GM12878 (cell line): ENCODE data around the gene PDK1. TPM values are rescaled to one million over a fixed set of nuclear protein-coding genes. Genes with fewer than 3 reads are reported as not detected.

Source experiments
- ATAC-seq: fragments of 200-7000 bp; cut with Tn5 transposase; 3 replicates; pipeline ENCODE4 v1.9.1; 2020; ENCODE audit warnings: mild to moderate bottlenecking, moderate library complexity
- BruUV-seq: library from RNA; stranded (reverse); fragments of 400-500 nt; replicated peaks from 2 replicates; lab custom pipeline; 2021; lab: Mats Ljungman, UMichigan
- CTCF ChIA-PET: fragments of 300-600 bp; sonication (Branson Sonifier 250); formaldehyde crosslinking; extraction: SDS; loops from one replicate; lab custom pipeline; 2021; ENCODE audit warnings: inconsistent platforms; lab: Yijun Ruan, JAX
- POLR2A ChIA-PET: fragments of 350-600 bp; formaldehyde crosslinking; extraction: SDS; loops from one replicate; lab custom pipeline; 2021; ENCODE audit warnings: inconsistent platforms; lab: Charles Lee
- RAD21 ChIA-PET: fragments of 300-600 bp; sonication (Branson Sonifier 250); formaldehyde crosslinking; loops from one replicate; lab custom pipeline; 2023; ENCODE audit warnings: antibody characterized with exemption; ENCODE audit not compliant: unreplicated experiment; lab: Charles Lee
- SMC1A ChIA-PET: fragments of 300-600 bp; sonication (Branson Sonifier 250); formaldehyde crosslinking; loops from one replicate; lab custom pipeline; 2023; ENCODE audit not compliant: unreplicated experiment, uncharacterized antibody; lab: Charles Lee
- DNase-seq: peaks from one replicate; pipeline ENCODE4 v3.0.0-alpha.2; 2011; ENCODE audit warnings: low read depth, low spot score
- FAIRE-seq: peaks from 3 replicates; lab custom pipeline; 2011; peaks lifted over from hg19 to GRCh38; lab: Jason Lieb, UNC
- H2AFZ ChIP-seq: 2 replicates; pipeline ENCODE4 v1.6.0; 2011; ENCODE audit warnings: low read depth, low read length, control low read depth; ENCODE audit not compliant: control insufficient read depth
- H3K27ac ChIP-seq: 2 replicates; pipeline ENCODE4 v1.5.1; 2011; ENCODE audit warnings: control low read depth; ENCODE audit not compliant: control insufficient read depth, insufficient read depth
- H3K27me3 ChIP-seq, 2 experiments: replicated peaks in 1 of 2; 2 replicates each; pipeline versions ENCODE4 v1.6.0 to v1.6.1; 2011; ENCODE audit warnings: low read length in 1 of 2; ENCODE audit not compliant: control insufficient read depth in 2 of 2, insufficient read depth in 2 of 2
- H3K36me3 ChIP-seq, 2 experiments: 2 replicates each; pipeline ENCODE4 v1.5.1; 2011; ENCODE audit warnings: low read length in 1 of 2; ENCODE audit not compliant: control insufficient read depth in 2 of 2, insufficient read depth in 2 of 2
- H3K4me1 ChIP-seq: 2 replicates; pipeline ENCODE4 v1.6.1; 2011; ENCODE audit warnings: mild to moderate bottlenecking, low read length, moderate library complexity, mixed read lengths; ENCODE audit not compliant: control insufficient read depth, insufficient read depth
- H3K4me2 ChIP-seq: 2 replicates; pipeline ENCODE4 v1.6.0; 2011; ENCODE audit warnings: control low read depth; ENCODE audit not compliant: control insufficient read depth, insufficient read depth
- H3K4me3 ChIP-seq: fragments of 200-600 bp; sonication (generic); 2 replicates; pipeline ENCODE4 v1.5.1; 2016
- H3K79me2 ChIP-seq: 2 replicates; pipeline ENCODE4 v1.6.0; 2011; ENCODE audit warnings: low read length; ENCODE audit not compliant: control insufficient read depth, insufficient read depth
- H3K9ac ChIP-seq: 2 replicates; pipeline ENCODE4 v1.8.0; 2011; ENCODE audit warnings: low read length, control low read depth, mixed read lengths; ENCODE audit not compliant: control insufficient read depth, insufficient read depth
- H3K9me3 ChIP-seq: replicated peaks from 3 replicates; pipeline ENCODE4 v1.5.1; 2011; ENCODE audit warnings: mild to moderate bottlenecking, low read length; ENCODE audit not compliant: control insufficient read depth, insufficient read depth
- H4K20me1 ChIP-seq: 2 replicates; pipeline ENCODE4 v1.6.0; 2011; ENCODE audit not compliant: control insufficient read depth, insufficient read depth
- ATF7 ChIP-seq: fragments of 450-650 bp; IDR thresholded peaks from 2 replicates; pipeline ENCODE4 v1.6.1; 2016; ENCODE audit warnings: low read depth, mild to moderate bottlenecking
- BACH1 ChIP-seq: fragments of 450-650 bp; IDR thresholded peaks from 2 replicates; pipeline ENCODE4 v1.6.1; 2017; ENCODE audit warnings: mild to moderate bottlenecking, borderline replicate concordance
- CBX5 ChIP-seq: sonication (generic); IDR thresholded peaks from 2 replicates; pipeline ENCODE4 v1.6.1; 2016; ENCODE audit warnings: low read depth, moderate library complexity, mild to moderate bottlenecking, inconsistent platforms
- EP300 ChIP-seq, 2 experiments: fragments of 150-350 bp in 1 of 2; IDR thresholded peaks; 2 replicates each; pipeline ENCODE4 v1.6.1; 2011 to 2012; ENCODE audit warnings: low read depth in 2 of 2, low read length in 2 of 2, borderline replicate concordance in 1 of 2, improper control_type of control experiment in 1 of 2, inconsistent platforms in 1 of 2; ENCODE audit not compliant: control insufficient read depth in 1 of 2
- FOS ChIP-seq: IDR thresholded peaks from 3 replicates; pipeline ENCODE4 v1.6.1; 2011; ENCODE audit warnings: borderline replicate concordance; ENCODE audit not compliant: insufficient read length; ENCODE audit errors: extremely low read depth
- RAD21 ChIP-seq: IDR thresholded peaks from 2 replicates; pipeline ENCODE4 v1.6.1; 2011; ENCODE audit warnings: mild to moderate bottlenecking, low read depth, low read length, moderate library complexity; ENCODE audit not compliant: insufficient read depth
- SMAD1 ChIP-seq: fragments of 450-650 bp; IDR thresholded peaks from 2 replicates; pipeline ENCODE4 v1.6.1; 2018; ENCODE audit warnings: mild to moderate bottlenecking, low read depth; ENCODE audit not compliant: partially characterized antibody
- WGBS: methylation state at CpG from one replicate; pipeline ENCODE4 v1.1.6; 2016; ENCODE audit warnings: low lambda C conversion rate; ENCODE audit not compliant: insufficient replicate concordance, insufficient coverage; ENCODE audit errors: missing lambda C conversion rate; 5-methylcytosine and 5-hydroxymethylcytosine counted together
- in situ Hi-C: fragments of 300-500 bp; cut with MboI; formaldehyde crosslinking; loops from 9 replicates; pipeline ENCODE4 v1.14.3; 2018; ENCODE audit warnings: mixed read lengths
- intact Hi-C: fragments of 100-400 bp; cut with micrococcal nuclease; formaldehyde crosslinking; loops from one replicate; pipeline ENCODE4 v1.14.2; 2022; ENCODE audit not compliant: unreplicated experiment
- polyA plus RNA-seq, 11 experiments: library from polyadenylated mRNA; depleted of rRNA in 4 of 11; unstranded in 6 of 11; stranded (reverse) in 5 of 11; fragments of >200 nt; fragmentation: Nextera tagmentation in 4 of 11; fragmentation: Illumina TruSeq in 1 of 11; extraction: Ambion mirVana in 4 of 11; extraction: Trizol in 1 of 11; gene quantifications; 1 replicate in 1 of 11; 2 replicates in 10 of 11; pipeline versions ENCODE4 v1.2.1 to v1.2.3, GENCODE V29; 2011 to 2016; ENCODE audit warnings: inconsistent platforms in 2 of 11, missing spikeins in 2 of 11, low read depth in 1 of 11
- total RNA-seq, 4 experiments: library from RNA; depleted of rRNA in 3 of 4; stranded (reverse); fragments of >200 nt in 3 of 4; fragmentation: Illumina TruSeq in 1 of 4; extraction: Trizol in 1 of 4; gene quantifications; 2 replicates each; pipeline versions ENCODE4 v1.2.1 to v1.2.3, GENCODE V29; 2013 to 2021
- TF ChIP-seq, protein P1 (sequence below): IDR thresholded peaks from 2 replicates; pipeline ENCODE4 v1.6.1; 2012; ENCODE audit warnings: low read depth, low read length, improper control_type of control experiment

The PDK1 gene
- total and polyA plus RNA-seq, 10 of the 15 experiments (the other 5 are each of a cell fraction or from before 2014, with no cell fraction given) = 5.3 to 128 (median 17.1) TPM

DNA sequence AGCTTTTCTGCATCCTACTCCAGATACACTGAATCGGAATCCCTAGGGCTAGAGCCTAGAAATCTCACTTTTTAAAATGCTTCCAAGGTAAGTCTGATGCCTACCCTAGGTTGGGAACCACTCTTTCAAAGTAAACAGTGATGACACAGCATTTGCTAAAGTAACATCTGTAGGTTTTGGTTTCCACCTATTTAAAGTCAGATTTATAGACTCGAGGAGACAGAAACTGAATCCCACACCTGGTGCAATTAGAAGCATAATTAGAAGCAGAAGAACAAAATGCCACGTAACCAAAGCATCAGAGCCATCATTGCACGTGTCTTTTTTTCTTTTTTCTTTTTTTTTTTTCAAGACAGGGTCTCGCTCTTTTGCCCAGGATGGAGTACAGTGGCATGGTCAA is 40.9 kb downstream of the PDK1 start:
- peak; percentile 17 for DNase-seq
- BruUV-seq = TSS peak; percentile 39
- no peak for ATAC-seq
- Histone ChIP-seq H3K4me1 (no peaks in the 10 kb centered on the region), H3K4me3 (no peak overlapping the region), H3K4me2 (no peak overlapping the region), H3K27ac (peak overlapping the region; percentile 48), H3K36me3 (peaks cover 0 to 26% of the 10 kb centered on the region in 2 experiments; a peak in 3 of 4 replicates), H2AFZ (no peak overlapping the region), H3K9ac (no peak overlapping the region), H4K20me1 (no peaks in the 10 kb centered on the region), H3K9me3 (no peaks in the 10 kb centered on the region), H3K27me3 (no peaks in the 10 kb centered on the region), H3K79me2 (no peaks in the 10 kb centered on the region)
- ChIA-PET RAD21 (no interaction called here), POLR2A (no interaction called here), SMC1A (interaction anchor here (1.8 kb wide), 1 partner anchor 9 kb away, joined by 5 read pairs; no protein-coding TSS in a partner anchor), CTCF (interaction anchor here (2.7 kb wide), 1 partner anchor 113 kb away, joined by 10 read pairs; no protein-coding TSS in a partner anchor)
- FAIRE-seq = peak; percentile 27
- in situ Hi-C loops (no loop called here), intact Hi-C loops (no loop called here)
- 26% methylated on average over 5 of the region's 5 CpGs for WGBS
- TF ChIP-seq ATF7 = no peak
- TF ChIP-seq RAD21 = no peak
- TF ChIP-seq SMAD1 = no peak
- TF ChIP-seq FOS = no peak
- TF ChIP-seq BACH1 = no peak
- TF ChIP-seq, protein P1, sequence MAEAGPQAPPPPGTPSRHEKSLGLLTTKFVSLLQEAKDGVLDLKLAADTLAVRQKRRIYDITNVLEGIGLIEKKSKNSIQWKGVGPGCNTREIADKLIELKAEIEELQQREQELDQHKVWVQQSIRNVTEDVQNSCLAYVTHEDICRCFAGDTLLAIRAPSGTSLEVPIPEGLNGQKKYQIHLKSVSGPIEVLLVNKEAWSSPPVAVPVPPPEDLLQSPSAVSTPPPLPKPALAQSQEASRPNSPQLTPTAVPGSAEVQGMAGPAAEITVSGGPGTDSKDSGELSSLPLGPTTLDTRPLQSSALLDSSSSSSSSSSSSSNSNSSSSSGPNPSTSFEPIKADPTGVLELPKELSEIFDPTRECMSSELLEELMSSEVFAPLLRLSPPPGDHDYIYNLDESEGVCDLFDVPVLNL = no peak
- no peak for TF ChIP-seq EP300 (IDR thresholded peaks at IDR 0.05; ENCODE audit: borderline replicate concordance in 1 of 2, control insufficient read depth in 1 of 2, low read depth in 2 of 2, low read length in 2 of 2)
- TF ChIP-seq CBX5 = no peak
